K562 (cell line): ENCODE data around the gene DRC1. TPM values are rescaled to one million over a fixed set of nuclear protein-coding genes. Genes with fewer than 3 reads are reported as not detected.

Source experiments
- ATAC-seq: fragments of 200-7000 bp; cut with Tn5 transposase; 3 replicates; pipeline ENCODE4 v1.9.1; 2020; ENCODE audit warnings: moderate library complexity
- BruUV-seq: library from RNA; stranded (reverse); fragments of 400-500 nt; replicated peaks from 2 replicates; lab custom pipeline; 2021; lab: Mats Ljungman, UMichigan
- CTCF ChIA-PET: fragments of 300-600 bp; formaldehyde crosslinking; extraction: SDS; loops from one replicate; lab custom pipeline; 2021; ENCODE audit warnings: low intra/inter-chr PET ratio; lab: Yijun Ruan, JAX
- POLR2A ChIA-PET: fragments of 300-600, 350-650 bp; sonication (Branson Sonifier 250); formaldehyde crosslinking; extraction: SDS; loops from one replicate; lab custom pipeline; 2021; ENCODE audit warnings: antibody characterized with exemption, inconsistent platforms; lab: Yijun Ruan, JAX
- DNase-seq, 4 experiments: peaks; one replicate each; pipeline versions ENCODE4 v3.0.0 to v3.0.0-alpha.2; 2011 to 2018; ENCODE audit warnings: low spot score in 3 of 4, mixed read lengths in 3 of 4; ENCODE audit errors: extremely low read depth in 1 of 4
- FAIRE-seq: peaks from 2 replicates; lab custom pipeline; 2011; peaks lifted over from hg19 to GRCh38; lab: Jason Lieb, UNC
- H2AFZ ChIP-seq: 2 replicates; pipeline ENCODE4 v1.6.0; 2011; ENCODE audit warnings: low read depth, low read length, control low read depth, inconsistent platforms
- H3K27ac ChIP-seq: fragments of 200-600 bp; 3 replicates; pipeline ENCODE4 v1.8.0; 2011; ENCODE audit warnings: low read depth, mild to moderate bottlenecking, control low read depth, inconsistent platforms, low read length, moderate library complexity, mixed read lengths; ENCODE audit errors: extremely low read depth
- H3K27me3 ChIP-seq, 2 experiments: fragments of 300-600 bp in 1 of 2; 2 replicates in 1 of 2; 3 replicates in 1 of 2; pipeline versions ENCODE4 v1.6.0 to v1.8.0; 2011; ENCODE audit warnings: inconsistent platforms in 2 of 2, low read length in 2 of 2, mild to moderate bottlenecking in 1 of 2, mixed read lengths in 1 of 2, moderate library complexity in 1 of 2; ENCODE audit not compliant: control insufficient read depth in 2 of 2, insufficient read depth in 2 of 2
- H3K36me3 ChIP-seq: fragments of 300-600 bp; 3 replicates; pipeline ENCODE4 v1.8.0; 2011; ENCODE audit warnings: mild to moderate bottlenecking, low read length, inconsistent platforms; ENCODE audit not compliant: control insufficient read depth, insufficient read depth
- H3K4me1 ChIP-seq, 2 experiments: fragments of 200-600 bp in 1 of 2; replicated peaks in 1 of 2; 2 replicates in 1 of 2; 3 replicates in 1 of 2; pipeline versions ENCODE4 v1.5.1 to v1.8.0; 2011; ENCODE audit warnings: inconsistent platforms in 2 of 2, low read length in 2 of 2, mild to moderate bottlenecking in 1 of 2, mixed read lengths in 1 of 2, moderate library complexity in 1 of 2; ENCODE audit not compliant: control insufficient read depth in 2 of 2, insufficient read depth in 2 of 2
- H3K4me2 ChIP-seq: 2 replicates; pipeline ENCODE4 v1.6.1; 2011; ENCODE audit warnings: low read length, control low read depth, inconsistent platforms, mixed read lengths; ENCODE audit not compliant: insufficient read depth
- H3K4me3 ChIP-seq: fragments of 200-600 bp; sonication (generic), shearing (Covaris generic); 2 replicates; pipeline ENCODE4 v1.5.1; 2016; ENCODE audit warnings: control low read depth, inconsistent platforms
- H3K79me2 ChIP-seq: fragments of 200-600 bp; 3 replicates; pipeline ENCODE4 v1.8.0; 2011; ENCODE audit warnings: low read length, inconsistent platforms; ENCODE audit not compliant: control insufficient read depth, insufficient read depth
- H3K9ac ChIP-seq, 2 experiments: 2 replicates each; pipeline versions ENCODE4 v1.6.0 to v1.6.1; 2011; ENCODE audit warnings: low read depth in 2 of 2, low read length in 2 of 2, control low read depth in 1 of 2, inconsistent platforms in 1 of 2, mild to moderate bottlenecking in 1 of 2, mixed read lengths in 1 of 2; ENCODE audit not compliant: insufficient read depth in 1 of 2
- H3K9me1 ChIP-seq: one replicate; pipeline ENCODE4 v1.6.0; 2011; ENCODE audit warnings: inconsistent platforms, mild to moderate bottlenecking, low read length, moderate library complexity; ENCODE audit not compliant: control insufficient read depth, insufficient read depth
- H3K9me3 ChIP-seq: replicated peaks from 2 replicates; pipeline ENCODE4 v1.5.1; 2011; ENCODE audit warnings: low read depth, low read length, inconsistent platforms; ENCODE audit not compliant: control insufficient read depth, insufficient read depth
- H4K20me1 ChIP-seq: replicated peaks from 2 replicates; pipeline ENCODE4 v1.6.1; 2011; ENCODE audit warnings: low read length, inconsistent platforms, mixed read lengths; ENCODE audit not compliant: control insufficient read depth, insufficient read depth
- CGGBP1 ChIP-seq: fragments of 250-450 bp; sonication (Bioruptor Pico); IDR thresholded peaks from 2 replicates; pipeline ENCODE4 v1.9.0; 2021; ENCODE audit warnings: mild to moderate bottlenecking
- FOXJ3 ChIP-seq: sonication (generic); formaldehyde crosslinking; IDR thresholded peaks from 2 replicates; pipeline ENCODE4 v1.4.0; 2020; ENCODE audit warnings: mild to moderate bottlenecking, missing genetic modification reagents
- KAT2B ChIP-seq: IDR thresholded peaks from one replicate; pipeline ENCODE4 v1.6.1; 2012; ENCODE audit warnings: low read depth, mild to moderate bottlenecking, control low read depth, inconsistent platforms, low read length, moderate library complexity
- MCM5 ChIP-seq: fragments of 450-650 bp; IDR thresholded peaks from 2 replicates; pipeline ENCODE4 v1.6.1; 2016; ENCODE audit warnings: low read depth
- MLX ChIP-seq, 2 experiments: fragments of 450-650 bp in 1 of 2; sonication (generic) in 1 of 2; formaldehyde crosslinking; conservative IDR thresholded peaks; 2 replicates each; pipeline versions ENCODE4 v1.4.0 to v1.8.1; 2020 to 2022; ENCODE audit warnings: mild to moderate bottlenecking in 1 of 2, missing genetic modification reagents in 1 of 2
- MTF1 ChIP-seq: fragments of 250-450 bp; sonication (Bioruptor Pico); IDR thresholded peaks from 2 replicates; pipeline ENCODE4 v1.9.0; 2021; ENCODE audit warnings: moderate library complexity, mild to moderate bottlenecking, inconsistent platforms, borderline replicate concordance
- PBX2 ChIP-seq, 2 experiments: IDR thresholded peaks in 1 of 2; conservative IDR thresholded peaks in 1 of 2; 2 replicates each; pipeline ENCODE4 v1.6.1; 2016; ENCODE audit warnings: low read depth in 2 of 2, mild to moderate bottlenecking in 1 of 2, missing compliant biosample characterization in 1 of 2, missing genetic modification characterization in 1 of 2, moderate library complexity in 1 of 2
- PREB ChIP-seq: sonication (generic); formaldehyde crosslinking; IDR thresholded peaks from 2 replicates; pipeline ENCODE4 v1.8.1; 2023; ENCODE audit warnings: mild to moderate bottlenecking, missing genetic modification reagents
- TFAM ChIP-seq: fragments of 250-450 bp; sonication (Bioruptor Pico); conservative IDR thresholded peaks from 2 replicates; pipeline ENCODE4 v1.5.0; 2021; ENCODE audit warnings: mild to moderate bottlenecking, moderate library complexity
- THRA ChIP-seq: fragments of 450-650 bp; IDR thresholded peaks from 2 replicates; pipeline ENCODE4 v1.6.1; 2017; ENCODE audit warnings: mild to moderate bottlenecking, moderate library complexity
- THRAP3 ChIP-seq: fragments of 450-650 bp; IDR thresholded peaks from 2 replicates; pipeline ENCODE4 v1.6.1; 2016; ENCODE audit warnings: mild to moderate bottlenecking, inconsistent platforms, borderline replicate concordance
- TOE1 ChIP-seq, 2 experiments: fragments of 450-650 bp in 1 of 2; sonication (generic) in 1 of 2; formaldehyde crosslinking in 1 of 2; IDR thresholded peaks; 2 replicates each; pipeline versions ENCODE4 v1.7.1 to v1.8.0; 2016 to 2022; ENCODE audit warnings: borderline replicate concordance in 2 of 2, mild to moderate bottlenecking in 2 of 2, antibody characterized with exemption in 1 of 2, inconsistent platforms in 1 of 2, low read depth in 1 of 2, missing genetic modification reagents in 1 of 2, moderate library complexity in 1 of 2
- YBX1 ChIP-seq: fragments of 450-650 bp; IDR thresholded peaks from 2 replicates; pipeline ENCODE4 v1.7.1; 2016; ENCODE audit warnings: mild to moderate bottlenecking
- ZNF146 ChIP-seq: IDR thresholded peaks from one replicate; pipeline ENCODE4 v1.6.1; 2018; ENCODE audit warnings: missing compliant biosample characterization; ENCODE audit not compliant: unreplicated experiment
- ZNF551 ChIP-seq: fragments of 250-450 bp; sonication (Bioruptor Pico); IDR thresholded peaks from 2 replicates; pipeline ENCODE4 v1.5.0; 2021; ENCODE audit warnings: mild to moderate bottlenecking, moderate library complexity
- ZSCAN29 ChIP-seq: fragments of 450-650 bp; IDR thresholded peaks from 2 replicates; pipeline ENCODE4 v1.6.1; 2017
- WGBS: fragments of 100-300 bp; shearing (Covaris generic); methylation state at CpG from one replicate; pipeline ENCODE4 v1.1.6; 2016; ENCODE audit warnings: low coverage, mixed read lengths; ENCODE audit not compliant: insufficient coverage; ENCODE audit errors: missing lambda C conversion rate; 5-methylcytosine and 5-hydroxymethylcytosine counted together
- in situ Hi-C: fragments of 300-500 bp; cut with MboI; formaldehyde crosslinking; loops from 4 replicates; pipeline ENCODE4 v1.15.0; 2018; ENCODE audit warnings: inconsistent platforms, mixed read lengths
- intact Hi-C: fragments of 100-400 bp; cut with micrococcal nuclease; formaldehyde crosslinking; loops from 2 replicates; pipeline ENCODE4 v1.14.2; 2022
- polyA plus RNA-seq, 8 experiments: library from polyadenylated mRNA; depleted of rRNA in 4 of 8; stranded (reverse) in 5 of 8; unstranded in 3 of 8; fragments of >200 nt; fragmentation: Nextera tagmentation in 2 of 8; fragmentation: Illumina TruSeq in 1 of 8; extraction: Ambion mirVana in 2 of 8; extraction: Trizol in 1 of 8; gene quantifications; 2 replicates each; pipeline versions ENCODE4 v1.2.1 to v1.2.3, GENCODE V29; 2011 to 2014; ENCODE audit warnings: inconsistent platforms in 1 of 8, missing spikeins in 1 of 8
- total RNA-seq, 7 experiments: library from RNA; depleted of rRNA in 6 of 7; stranded (reverse); fragments of >200 nt in 6 of 7; fragmentation: Illumina TruSeq in 2 of 7; extraction: Trizol in 2 of 7; gene quantifications; 2 replicates each; pipeline versions ENCODE4 v1.2.1 to v1.2.3, GENCODE V29; 2011 to 2021; ENCODE audit warnings: low replicate concordance in 1 of 7

The DRC1 gene
- total and polyA plus RNA-seq, 9 of the 15 experiments (the other 6 are each of a cell fraction or from before 2014, with no cell fraction given): 0.07 to 0.10 TPM; not detected in 7

GRCh38 chr2:26460613-26461031, 58.9 kb downstream of the DRC1 start:
- WGBS: 40% methylated on average over 15 of the region's 19 CpGs
- in situ Hi-C loops: loop anchor here (10.0 kb wide), 1 partner anchor 516 kb away; no protein-coding TSS in a partner anchor
- H2AFZ ChIP-seq: peak overlapping the region; percentile 62; the same call in 1 of the 2 replicates
- H3K9me3 ChIP-seq: no peaks in the 10 kb centered on the region
- ChIA-PET CTCF (no interaction called here), POLR2A (interaction anchor here (0.6 to 0.9 kb wide), 3 partner anchors 9 to 121 kb away, joined by 3 to 5 read pairs (median 3); no protein-coding TSS in a partner anchor)
- H3K9ac ChIP-seq: peak overlapping the region in 1 of 2 experiments; percentile 36; a peak in 1 of 4 replicates
- peaks cover 8 to 48% of the 10 kb centered on the region in 2 experiments; a peak in 4 of 5 replicates for H3K4me1 ChIP-seq
- TF ChIP-seq THRAP3 (no peak), MLX (CRISPR knock-in tag; conservative IDR thresholded peaks at IDR 0.05) (no peak), KAT2B (no peak), PBX2 (CRISPR knock-in tag; IDR thresholded peaks at IDR 0.05; ENCODE audit: low read depth) (no peak), PBX2 (tag; conservative IDR thresholded peaks at IDR 0.05; ENCODE audit: low read depth) (no peak), PREB (CRISPR knock-in tag) (no peak), CGGBP1 (no peak), MCM5 (no peak), MTF1 (CRISPR knock-in tag) (no peak), ZNF551 (no peak), TFAM (no peak), FOXJ3 (no peak), ZNF146 (CRISPR knock-in tag) (no peak), TOE1 (IDR thresholded peaks at IDR 0.05; ENCODE audit: borderline replicate concordance) (no peak), TOE1 (CRISPR knock-in tag; IDR thresholded peaks at IDR 0.05; ENCODE audit: borderline replicate concordance, low read depth) (no peak), THRA (no peak), YBX1 (no peak), ZSCAN29 (no peak)
- H3K27me3 ChIP-seq: no peaks in the 10 kb centered on the region
- H3K9me1 ChIP-seq: no peaks in the 10 kb centered on the region
- no peaks in the 10 kb centered on the region for H3K36me3 ChIP-seq
- ATAC-seq (no peak), FAIRE-seq (no peak), DNase-seq (no peak)
- H3K4me2 ChIP-seq: no peak overlapping the region
- H3K27ac ChIP-seq: no peak overlapping the region
- no TSS peak for BruUV-seq
- H4K20me1 ChIP-seq: no peaks in the 10 kb centered on the region
- intact Hi-C loops: loop anchor here (5.0 to 10.0 kb wide), 3 partner anchors 63 to 226 kb away; no protein-coding TSS in a partner anchor
- H3K4me3 ChIP-seq: no peak overlapping the region
- H3K79me2 ChIP-seq: no peaks in the 10 kb centered on the region
